K562 (cell line): Measurements from ENCODE around the gene PMPCA. TPM values are rescaled to one million over a fixed set of nuclear protein-coding genes. Genes with fewer than 3 reads are reported as not detected.
A peak's percentile ranks its signal among the peaks of the same experiment; 100 is the strongest.

Experiments
- ATAC-seq: fragments of 200-7000 bp; cut with Tn5 transposase; 3 replicates; pipeline ENCODE4 v1.9.1; 2020; ENCODE audit warnings: moderate library complexity
- BruUV-seq: library from RNA; stranded (reverse); fragments of 400-500 nt; replicated peaks from 2 replicates; lab custom pipeline; 2021; lab: Mats Ljungman, UMichigan
- CTCF ChIA-PET: fragments of 300-600 bp; formaldehyde crosslinking; extraction: SDS; loops from one replicate; lab custom pipeline; 2021; ENCODE audit warnings: low intra/inter-chr PET ratio; lab: Yijun Ruan, JAX
- POLR2A ChIA-PET: fragments of 300-600, 350-650 bp; sonication (Branson Sonifier 250); formaldehyde crosslinking; extraction: SDS; loops from one replicate; lab custom pipeline; 2021; ENCODE audit warnings: antibody characterized with exemption, inconsistent platforms; lab: Yijun Ruan, JAX
- DNase-seq, 4 experiments: peaks; one replicate each; pipeline versions ENCODE4 v3.0.0 to v3.0.0-alpha.2; 2011 to 2018; ENCODE audit warnings: low spot score in 3 of 4, mixed read lengths in 3 of 4; ENCODE audit errors: extremely low read depth in 1 of 4
- FAIRE-seq: peaks from 2 replicates; lab custom pipeline; 2011; peaks lifted over from hg19 to GRCh38; lab: Jason Lieb, UNC
- H2AFZ ChIP-seq: 2 replicates; pipeline ENCODE4 v1.6.0; 2011; ENCODE audit warnings: low read depth, low read length, control low read depth, inconsistent platforms
- H3K27ac ChIP-seq: fragments of 200-600 bp; 3 replicates; pipeline ENCODE4 v1.8.0; 2011; ENCODE audit warnings: low read depth, mild to moderate bottlenecking, control low read depth, inconsistent platforms, low read length, moderate library complexity, mixed read lengths; ENCODE audit errors: extremely low read depth
- H3K27me3 ChIP-seq, 2 experiments: fragments of 300-600 bp in 1 of 2; 2 replicates in 1 of 2; 3 replicates in 1 of 2; pipeline versions ENCODE4 v1.6.0 to v1.8.0; 2011; ENCODE audit warnings: inconsistent platforms in 2 of 2, low read length in 2 of 2, mild to moderate bottlenecking in 1 of 2, mixed read lengths in 1 of 2, moderate library complexity in 1 of 2; ENCODE audit not compliant: control insufficient read depth in 2 of 2, insufficient read depth in 2 of 2
- H3K36me3 ChIP-seq: fragments of 300-600 bp; 3 replicates; pipeline ENCODE4 v1.8.0; 2011; ENCODE audit warnings: mild to moderate bottlenecking, low read length, inconsistent platforms; ENCODE audit not compliant: control insufficient read depth, insufficient read depth
- H3K4me1 ChIP-seq, 2 experiments: fragments of 200-600 bp in 1 of 2; replicated peaks in 1 of 2; 2 replicates in 1 of 2; 3 replicates in 1 of 2; pipeline versions ENCODE4 v1.5.1 to v1.8.0; 2011; ENCODE audit warnings: inconsistent platforms in 2 of 2, low read length in 2 of 2, mild to moderate bottlenecking in 1 of 2, mixed read lengths in 1 of 2, moderate library complexity in 1 of 2; ENCODE audit not compliant: control insufficient read depth in 2 of 2, insufficient read depth in 2 of 2
- H3K4me2 ChIP-seq: 2 replicates; pipeline ENCODE4 v1.6.1; 2011; ENCODE audit warnings: low read length, control low read depth, inconsistent platforms, mixed read lengths; ENCODE audit not compliant: insufficient read depth
- H3K4me3 ChIP-seq: fragments of 200-600 bp; sonication (generic), shearing (Covaris generic); 2 replicates; pipeline ENCODE4 v1.5.1; 2016; ENCODE audit warnings: control low read depth, inconsistent platforms
- H3K79me2 ChIP-seq: fragments of 200-600 bp; 3 replicates; pipeline ENCODE4 v1.8.0; 2011; ENCODE audit warnings: low read length, inconsistent platforms; ENCODE audit not compliant: control insufficient read depth, insufficient read depth
- H3K9ac ChIP-seq, 2 experiments: 2 replicates each; pipeline versions ENCODE4 v1.6.0 to v1.6.1; 2011; ENCODE audit warnings: low read depth in 2 of 2, low read length in 2 of 2, control low read depth in 1 of 2, inconsistent platforms in 1 of 2, mild to moderate bottlenecking in 1 of 2, mixed read lengths in 1 of 2; ENCODE audit not compliant: insufficient read depth in 1 of 2
- H3K9me1 ChIP-seq: one replicate; pipeline ENCODE4 v1.6.0; 2011; ENCODE audit warnings: inconsistent platforms, mild to moderate bottlenecking, low read length, moderate library complexity; ENCODE audit not compliant: control insufficient read depth, insufficient read depth
- H3K9me3 ChIP-seq: replicated peaks from 2 replicates; pipeline ENCODE4 v1.5.1; 2011; ENCODE audit warnings: low read depth, low read length, inconsistent platforms; ENCODE audit not compliant: control insufficient read depth, insufficient read depth
- H4K20me1 ChIP-seq: replicated peaks from 2 replicates; pipeline ENCODE4 v1.6.1; 2011; ENCODE audit warnings: low read length, inconsistent platforms, mixed read lengths; ENCODE audit not compliant: control insufficient read depth, insufficient read depth
- ATF6 ChIP-seq: sonication (generic); formaldehyde crosslinking; IDR thresholded peaks from 2 replicates; pipeline ENCODE4 v1.4.0; 2020; ENCODE audit warnings: mild to moderate bottlenecking, missing genetic modification reagents
- BRCA1 ChIP-seq, 2 experiments: fragments of 450-650 bp in 1 of 2; sonication (generic) in 1 of 2; formaldehyde crosslinking in 1 of 2; IDR thresholded peaks; 2 replicates each; pipeline versions ENCODE4 v1.5.0 to v1.6.1; 2017 to 2020; ENCODE audit warnings: mild to moderate bottlenecking in 1 of 2, missing genetic modification reagents in 1 of 2
- CHCHD3 ChIP-seq: fragments of 250-450 bp; sonication (Bioruptor Pico); IDR thresholded peaks from 2 replicates; pipeline ENCODE4 v2.1.2; 2022; ENCODE audit warnings: mild to moderate bottlenecking
- CHD4 ChIP-seq: fragments of 200-600 bp; sonication (generic); IDR thresholded peaks from 3 replicates; pipeline ENCODE4 v1.6.1; 2012; ENCODE audit warnings: low read depth, mild to moderate bottlenecking, mixed read lengths, low read length, inconsistent platforms; ENCODE audit not compliant: insufficient read depth, insufficient replicate concordance, poor library complexity, severe bottlenecking
- CLOCK ChIP-seq: fragments of 250-450 bp; sonication (Bioruptor Pico); IDR thresholded peaks from 2 replicates; pipeline ENCODE4 v1.4.0; 2020; ENCODE audit warnings: mild to moderate bottlenecking, moderate library complexity, borderline replicate concordance
- FOXK1 ChIP-seq: sonication (generic); formaldehyde crosslinking; IDR thresholded peaks from 2 replicates; pipeline ENCODE4 v1.8.0; 2022; ENCODE audit warnings: missing genetic modification reagents, mild to moderate bottlenecking, borderline replicate concordance
- GATAD2A ChIP-seq: fragments of 450-650 bp; IDR thresholded peaks from 2 replicates; pipeline ENCODE4 v1.6.1; 2017
- NFE2 ChIP-seq: IDR thresholded peaks from 2 replicates; pipeline ENCODE4 v1.6.1; 2014; ENCODE audit warnings: antibody characterized with exemption, low read depth
- PHB ChIP-seq: fragments of 250-450 bp; sonication (Bioruptor Pico); IDR thresholded peaks from 2 replicates; pipeline ENCODE4 v1.5.0; 2021
- SMARCA4 ChIP-seq: fragments of 450-650 bp; IDR thresholded peaks from 2 replicates; pipeline ENCODE4 v1.6.1; 2016
- TCF7 ChIP-seq: sonication (generic); IDR thresholded peaks from 2 replicates; pipeline ENCODE4 v1.6.1; 2016; ENCODE audit warnings: antibody characterized with exemption, borderline replicate concordance
- WGBS: fragments of 100-300 bp; shearing (Covaris generic); methylation state at CpG from one replicate; pipeline ENCODE4 v1.1.6; 2016; ENCODE audit warnings: low coverage, mixed read lengths; ENCODE audit not compliant: insufficient coverage; ENCODE audit errors: missing lambda C conversion rate; 5-methylcytosine and 5-hydroxymethylcytosine counted together
- in situ Hi-C: fragments of 300-500 bp; cut with MboI; formaldehyde crosslinking; loops from 4 replicates; pipeline ENCODE4 v1.15.0; 2018; ENCODE audit warnings: inconsistent platforms, mixed read lengths
- intact Hi-C: fragments of 100-400 bp; cut with micrococcal nuclease; formaldehyde crosslinking; loops from 2 replicates; pipeline ENCODE4 v1.14.2; 2022
- polyA plus RNA-seq, 8 experiments: library from polyadenylated mRNA; depleted of rRNA in 4 of 8; stranded (reverse) in 5 of 8; unstranded in 3 of 8; fragments of >200 nt; fragmentation: Nextera tagmentation in 2 of 8; fragmentation: Illumina TruSeq in 1 of 8; extraction: Ambion mirVana in 2 of 8; extraction: Trizol in 1 of 8; gene quantifications; 2 replicates each; pipeline versions ENCODE4 v1.2.1 to v1.2.3, GENCODE V29; 2011 to 2014; ENCODE audit warnings: inconsistent platforms in 1 of 8, missing spikeins in 1 of 8
- total RNA-seq, 7 experiments: library from RNA; depleted of rRNA in 6 of 7; stranded (reverse); fragments of >200 nt in 6 of 7; fragmentation: Illumina TruSeq in 2 of 7; extraction: Trizol in 2 of 7; gene quantifications; 2 replicates each; pipeline versions ENCODE4 v1.2.1 to v1.2.3, GENCODE V29; 2011 to 2021; ENCODE audit warnings: low replicate concordance in 1 of 7

The PMPCA gene
- total and polyA plus RNA-seq, 9 of the 15 experiments (the other 6 are each of a cell fraction or from before 2014, with no cell fraction given) = 23.9 to 143 (median 86.6) TPM

- no peak overlapping the region for H2AFZ ChIP-seq
- in situ Hi-C loops = no loop called here
- CTCF ChIA-PET = no interaction called here
- peaks cover 0 to 12% of the 10 kb centered on the region in 2 experiments; a peak in 1 of 5 replicates for H3K4me1 ChIP-seq
- H3K27ac ChIP-seq = no peak overlapping the region
- H4K20me1 ChIP-seq = no peaks in the 10 kb centered on the region
- ATAC-seq (no peak), DNase-seq (no peak), FAIRE-seq (no peak)
- H3K36me3 ChIP-seq = peaks cover 91% of the 10 kb centered on the region; the same call in 2 of the 3 replicates
- H3K9me1 ChIP-seq = no peaks in the 10 kb centered on the region
- H3K79me2 ChIP-seq = no peaks in the 10 kb centered on the region
- WGBS = 98% methylated on average over 13 of the region's 13 CpGs
- no peak overlapping the region for H3K4me2 ChIP-seq
- H3K4me3 ChIP-seq = no peak overlapping the region
- no peaks in the 10 kb centered on the region for H3K27me3 ChIP-seq
- POLR2A ChIA-PET = interaction anchor here (0.8 kb wide), 1 partner anchor 12 kb away, joined by 3 read pairs; the partner anchor contains the start of gene CARD9
- H3K9me3 ChIP-seq = no peaks in the 10 kb centered on the region
- no peak overlapping the region for H3K9ac ChIP-seq
- TF ChIP-seq TCF7 (no peak), GATAD2A (no peak)
- TSS peak; percentile 42 for BruUV-seq
- intact Hi-C loops = no loop called here
These were observed 24.4 kb upstream of the PMPCA start for GRCh38 chr9:136386018-136386417.

- no peak for DNase-seq
- Histone ChIP-seq H3K27me3 (no peaks in the 10 kb centered on the region), H2AFZ (no peak overlapping the region), H3K9me1 (no peaks in the 10 kb centered on the region), H3K9ac (no peak overlapping the region), H3K4me1 (peaks cover 0 to 18% of the 10 kb centered on the region in 2 experiments; a peak in 1 of 5 replicates), H3K4me2 (no peak overlapping the region), H3K9me3 (no peaks in the 10 kb centered on the region), H3K4me3 (no peak overlapping the region), H3K79me2 (no peaks in the 10 kb centered on the region), H3K36me3 (peaks cover 91% of the 10 kb centered on the region; the same call in 2 of the 3 replicates), H4K20me1 (no peaks in the 10 kb centered on the region), H3K27ac (no peak overlapping the region)
- intact Hi-C loops = no loop called here
- 96% methylated on average over 14 of the region's 19 CpGs for WGBS
- no peak for ATAC-seq
- in situ Hi-C loops = no loop called here
- no TSS peak for BruUV-seq
- ChIA-PET CTCF (no interaction called here), POLR2A (interaction anchor here (1.1 kb wide), 1 partner anchor 9 kb away, joined by 3 read pairs; no protein-coding TSS in a partner anchor)
- FAIRE-seq = no peak
- no peak for TF ChIP-seq FOXK1 (CRISPR knock-in tag)
- no peak for TF ChIP-seq CHD4
- TF ChIP-seq CHCHD3 (CRISPR knock-in tag) = no peak
- TF ChIP-seq NFE2 = no peak
- no peak for TF ChIP-seq BRCA1 (IDR thresholded peaks at IDR 0.05)
- no peak for TF ChIP-seq BRCA1 (CRISPR knock-in tag; IDR thresholded peaks at IDR 0.05)
- TF ChIP-seq ATF6 (CRISPR knock-in tag) = no peak
- TF ChIP-seq CLOCK (CRISPR knock-in tag) = no peak
- TF ChIP-seq PHB (CRISPR knock-in tag) = no peak
- no peak for TF ChIP-seq SMARCA4
These were observed 23.2 kb upstream of the PMPCA start for GRCh38 chr9:136387217-136387616.
